GM08714 (cell line): ENCODE data around the gene C2CD4C.
"Not testable (repeated sequence)": the region's sequence is repeated elsewhere in the genome, so short reads cannot be mapped to it uniquely, and the experiment has no call there.

ENCODE experiments used
- H3K4me3 ChIP-seq: fragments of 200-500 bp; sonication (Bioruptor generic); 2 replicates; pipeline ENCODE4 v1.5.1; 2014; ENCODE audit warnings: mild to moderate bottlenecking, low read length, inconsistent platforms
- ZNF274 ChIP-seq: IDR thresholded peaks from 2 replicates; pipeline ENCODE4 v1.6.1; 2012; ENCODE audit warnings: mild to moderate bottlenecking, low read depth, low read length

The C2CD4C gene

DNA sequence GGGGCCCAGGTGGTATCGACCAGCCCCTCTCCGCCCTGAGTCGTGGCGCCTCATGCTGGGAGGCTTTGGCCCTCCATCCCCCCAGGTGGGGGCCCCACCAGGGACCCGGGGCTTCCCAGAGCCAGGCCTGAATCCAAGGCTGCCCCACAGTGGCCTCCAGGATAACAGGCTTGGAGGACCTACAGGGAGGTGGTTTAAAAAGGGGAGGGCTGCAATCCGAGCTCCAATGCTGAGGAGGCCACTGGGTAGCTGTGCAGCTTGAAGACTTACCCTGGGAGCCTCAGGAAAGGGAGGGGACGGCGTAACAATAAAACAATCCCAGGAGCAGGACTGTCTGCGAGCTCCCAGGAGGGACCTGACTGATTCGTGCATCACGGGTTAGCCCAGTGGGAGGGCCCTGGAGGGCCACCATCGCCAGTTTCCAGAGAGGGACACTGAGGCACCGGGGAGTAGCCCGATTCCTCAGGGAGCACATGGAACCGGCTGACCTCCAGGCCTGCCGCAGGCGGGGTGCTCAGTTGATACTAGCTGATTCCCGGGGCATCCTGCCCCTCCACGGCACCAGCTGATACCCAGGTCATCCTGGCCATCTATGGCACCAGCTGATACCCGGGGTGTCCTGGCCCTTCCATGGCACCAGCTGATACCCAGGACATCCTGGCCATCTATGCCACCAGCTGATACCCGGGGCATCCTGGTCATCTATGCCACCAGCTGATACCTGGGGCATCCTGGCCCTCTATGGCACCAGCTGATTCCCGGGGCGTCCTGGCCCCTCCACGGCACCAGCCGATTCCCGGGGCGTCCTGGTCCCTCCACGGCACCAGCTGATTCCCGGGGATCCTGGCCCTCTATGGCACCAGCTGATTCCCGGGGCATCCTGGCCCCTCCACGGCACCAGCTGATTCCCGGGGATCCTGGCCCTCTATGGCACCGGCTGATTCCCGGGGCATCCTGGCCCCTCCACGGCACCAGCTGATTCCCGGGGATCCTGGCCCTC, 3.7 kb upstream of the C2CD4C start:
- H3K4me3 ChIP-seq, result no peak overlapping the region
- TF ChIP-seq ZNF274, result no peak

DNA sequence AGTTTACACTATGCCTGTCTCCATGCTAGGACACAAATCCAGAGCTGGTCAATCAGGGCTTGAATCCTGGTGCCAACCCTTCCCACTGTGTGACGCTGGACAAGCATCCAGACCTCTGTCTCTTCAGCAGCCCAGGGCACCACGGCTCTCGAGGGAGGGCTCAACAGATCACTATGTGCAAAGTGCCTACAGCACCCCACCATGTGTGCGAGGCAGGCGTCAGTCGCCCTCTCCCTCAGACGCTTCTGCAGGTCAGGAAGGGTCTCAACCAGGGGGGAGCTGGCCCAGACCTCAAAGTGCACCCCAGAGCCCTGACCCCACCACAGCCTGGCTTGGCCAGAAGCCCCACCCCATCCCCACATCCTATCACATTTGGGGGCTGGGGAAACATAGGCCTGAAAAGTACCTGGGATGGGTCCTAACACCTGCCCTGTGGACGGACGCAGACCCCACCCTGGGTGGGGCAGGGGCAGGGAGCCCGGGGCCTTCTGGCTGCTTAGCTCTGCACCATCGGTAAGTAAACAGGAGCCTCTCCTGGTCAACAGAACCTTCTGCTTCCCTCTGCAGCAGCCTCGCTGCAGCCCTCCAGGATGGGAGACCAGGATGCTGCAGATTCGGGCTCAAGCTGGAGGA, 2.9 kb upstream of the C2CD4C start:
- no peak for TF ChIP-seq ZNF274
- no peak overlapping the region for H3K4me3 ChIP-seq

GRCh38 chr19:411121-411722, 2.3 kb upstream of the C2CD4C start:
- H3K4me3 ChIP-seq, result not testable (repeated sequence)

DNA sequence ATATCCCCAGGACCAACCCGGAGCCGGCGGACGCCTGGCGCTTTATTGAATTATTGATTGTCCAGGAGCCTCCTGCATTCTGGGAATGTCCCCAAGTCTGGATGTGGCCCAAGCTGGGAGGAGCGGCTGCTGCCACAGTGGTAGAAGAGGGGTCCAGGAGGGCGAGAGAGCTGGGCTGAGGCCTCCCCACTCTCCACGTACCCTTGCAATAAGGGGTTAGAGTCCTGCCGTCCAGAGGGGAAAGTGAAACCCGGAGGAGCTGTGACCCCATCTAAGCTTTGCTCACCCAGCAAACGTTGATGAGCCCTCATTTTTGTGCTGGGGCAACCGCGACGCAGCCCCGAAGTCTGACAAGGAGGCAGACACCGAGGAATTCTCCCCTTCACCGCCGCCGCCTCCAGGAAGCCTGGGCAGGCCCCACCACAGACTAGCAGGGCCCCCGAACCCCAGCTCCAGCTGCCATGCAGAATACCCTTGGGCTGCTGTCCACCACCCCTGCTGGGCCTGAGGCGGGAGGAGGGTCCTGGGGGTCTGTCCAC, 1.4 kb upstream of the C2CD4C start:
- no peak for TF ChIP-seq ZNF274
- H3K4me3 ChIP-seq, result no peak overlapping the region

- no peak overlapping the region for H3K4me3 ChIP-seq
Measured at GRCh38 chr19:409516-410242, 732 bp upstream of the C2CD4C start.

DNA sequence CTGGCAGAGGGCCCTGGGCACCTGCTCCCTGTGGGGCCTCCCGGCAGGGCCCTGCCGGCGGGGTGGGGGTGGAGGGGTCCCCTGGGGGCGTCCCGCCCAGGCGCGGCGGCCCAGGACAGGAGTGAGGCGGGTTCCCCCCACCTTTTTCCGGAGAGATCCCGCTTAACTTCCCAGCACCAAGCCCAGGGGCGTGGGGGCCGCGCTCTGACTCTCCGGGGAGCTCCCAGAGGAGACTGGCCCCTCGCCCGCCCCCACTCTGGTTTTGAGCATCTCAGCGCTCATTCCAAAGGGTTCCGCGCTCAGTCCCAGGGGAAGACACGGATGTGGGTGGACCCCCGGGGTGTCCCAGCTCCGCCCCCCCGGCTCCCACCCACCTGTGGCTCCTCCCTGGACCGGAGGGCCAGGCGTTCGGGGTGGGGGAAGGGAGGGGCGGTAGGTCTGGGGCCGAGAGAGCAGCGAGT, 476 bp downstream of the C2CD4C start:
- H3K4me3 ChIP-seq, result no peak overlapping the region
- TF ChIP-seq ZNF274, result no peak

More at GRCh38 chr19:409516-410242, 732 bp upstream of the C2CD4C start:
- TF ChIP-seq ZNF274, result no peak

DNA sequence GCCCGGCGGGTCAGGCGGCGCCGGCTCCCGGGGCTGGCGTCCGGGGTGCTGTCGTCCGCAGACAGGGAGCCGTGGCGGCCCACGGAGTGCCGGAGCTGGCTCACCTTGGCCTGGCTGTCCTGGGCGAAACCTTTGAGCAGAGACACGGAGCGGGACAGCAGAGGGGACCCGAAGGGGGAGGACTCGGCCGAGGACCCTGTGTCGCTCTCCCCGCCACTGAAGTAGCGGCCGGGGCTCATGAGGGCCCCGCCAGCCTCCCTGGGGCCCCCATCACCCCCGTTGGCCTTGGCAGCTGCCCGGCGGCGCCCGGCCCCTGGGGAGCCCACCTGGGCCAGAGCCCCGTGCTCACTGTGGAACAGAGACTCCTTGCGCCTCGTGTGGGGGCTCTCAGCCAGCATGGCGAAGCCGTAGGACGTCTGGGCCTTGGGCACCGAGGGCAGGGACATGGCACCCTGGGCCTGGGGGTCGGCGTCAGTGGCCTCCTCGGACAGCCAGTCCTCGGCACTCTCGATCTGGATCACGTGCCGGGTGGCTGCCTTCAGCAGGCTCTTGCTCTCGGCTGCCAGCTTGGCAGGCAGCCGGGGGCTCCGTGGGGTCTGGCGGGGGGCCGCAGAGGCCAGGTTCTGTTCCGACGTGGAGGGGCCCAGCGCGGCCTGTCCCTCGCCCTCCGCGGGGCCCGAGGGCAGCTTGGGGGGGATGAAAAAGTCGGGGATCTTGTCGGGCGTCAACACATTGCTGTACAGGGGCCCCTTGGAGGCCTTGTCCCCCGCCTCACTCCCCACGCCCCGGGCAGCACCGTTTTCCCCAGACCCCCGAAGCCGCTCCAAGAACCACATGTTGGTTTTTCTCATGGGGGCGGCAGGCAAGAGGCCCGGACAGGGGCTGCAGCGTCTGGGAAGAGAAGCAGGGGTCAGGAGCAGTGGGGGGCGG, 1.2 kb downstream of the C2CD4C start:
- TF ChIP-seq ZNF274, result no peak
- H3K4me3 ChIP-seq, result no peak overlapping the region

- no peak overlapping the region for H3K4me3 ChIP-seq
- no peak for TF ChIP-seq ZNF274
Measured at GRCh38 chr19:406971-407510, 1.9 kb downstream of the C2CD4C start.

DNA sequence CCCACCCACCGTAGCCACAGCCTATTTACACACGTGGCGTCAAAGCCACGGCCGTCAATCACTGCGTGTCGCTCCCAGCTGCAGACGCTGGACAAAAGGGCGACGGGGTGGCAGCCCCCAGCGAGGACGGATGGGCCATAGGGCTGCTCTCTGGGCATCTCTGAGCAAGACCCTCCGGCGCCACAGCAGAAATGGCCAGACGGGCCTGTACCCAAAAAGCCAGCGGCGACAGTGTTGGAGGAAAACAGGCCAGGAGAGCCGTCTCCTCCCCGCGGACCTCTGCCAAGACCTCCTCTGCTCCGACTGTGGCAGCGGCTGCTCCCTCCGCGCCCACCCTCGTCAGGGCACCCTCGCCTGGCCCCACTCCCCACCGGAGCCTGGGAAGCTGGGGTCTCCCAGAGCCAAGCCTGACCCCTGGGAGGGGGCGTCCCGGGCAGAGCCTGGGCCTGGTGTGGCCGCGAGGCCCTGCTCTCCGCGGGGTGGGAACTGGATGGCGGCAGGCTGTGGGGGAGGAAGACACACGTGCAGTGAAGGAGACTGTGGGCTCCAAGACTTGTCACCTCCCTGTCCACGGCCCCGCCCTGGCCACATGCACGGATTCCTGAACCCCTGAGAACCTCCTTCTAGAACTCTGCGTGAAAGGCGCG, 2.7 kb downstream of the C2CD4C start:
- H3K4me3 ChIP-seq, result no peak overlapping the region
- TF ChIP-seq ZNF274, result no peak

GRCh38 chr19:405121-405965, 3.6 kb downstream of the C2CD4C start:
- no peak overlapping the region for H3K4me3 ChIP-seq
- TF ChIP-seq ZNF274, result no peak
